Thyroid gland (tissue), 4 donors: Measurements from ENCODE around the gene PPIH. TPM values are rescaled to one million over a fixed set of nuclear protein-coding genes. Genes with fewer than 3 reads are reported as not detected.

Experiments used
- DNase-seq, 2 donors: peaks; one replicate each; pipeline ENCODE4 v3.0.0-alpha.2; 2019
- H3K27ac ChIP-seq, 3 donors: fragments of 200-600 bp; sonication (generic); 1 replicate in 2 of 3; 2 replicates in 1 of 3; pipeline ENCODE4 v1.5.1; 2016 to 2019; ENCODE audit warnings: mild to moderate bottlenecking in 1 of 3, moderate library complexity in 1 of 3
- H3K27me3 ChIP-seq: fragments of 200-600 bp; sonication (generic); one replicate; pipeline ENCODE4 v1.5.1; 2019
- H3K36me3 ChIP-seq, 2 donors: fragments of 200-600 bp; sonication (generic); one replicate each; pipeline ENCODE4 v1.5.1; 2016 to 2019
- H3K4me1 ChIP-seq, 2 donors: fragments of 200-600 bp; sonication (generic); one replicate each; pipeline ENCODE4 v1.5.1; 2017 to 2019
- H3K4me3 ChIP-seq, 3 donors: fragments of 200-600 bp; sonication (generic); replicated peaks in 1 of 3; 1 replicate in 2 of 3; 2 replicates in 1 of 3; pipeline ENCODE4 v1.5.1; 2016; ENCODE audit warnings: mild to moderate bottlenecking in 1 of 3
- H3K9me3 ChIP-seq: fragments of 200-600 bp; sonication (generic); one replicate; pipeline ENCODE4 v1.5.1; 2017
- CTCF ChIP-seq, 6 experiments: fragments of 200-600 bp in 3 of 6; fragments of 450-650 bp in 3 of 6; sonication (generic) in 3 of 6; IDR thresholded peaks; one replicate each; pipeline ENCODE4 v1.5.1; 2016 to 2019; ENCODE audit warnings: antibody characterized with exemption in 6 of 6, mild to moderate bottlenecking in 2 of 6, inconsistent platforms in 1 of 6, moderate library complexity in 1 of 6
- POLR2A ChIP-seq, 2 donors: fragments of 450-650 bp; IDR thresholded peaks; one replicate each; pipeline ENCODE4 v1.6.1; 2017; ENCODE audit warnings: antibody characterized with exemption in 2 of 2, mild to moderate bottlenecking in 2 of 2, moderate library complexity in 1 of 2
- WGBS, 2 donors: methylation state at CpG; one replicate each; pipeline ENCODE4 v1.1.5; 2017; 5-methylcytosine and 5-hydroxymethylcytosine counted together
- intact Hi-C: fragments of 100-400 bp; cut with DNase I; formaldehyde crosslinking; loops from one replicate; pipeline ENCODE4 v1.15.1; 2023
- total RNA-seq, 4 donors: library from RNA; depleted of rRNA; stranded (reverse); fragments of >200 nt; gene quantifications; one replicate each; pipeline ENCODE4 v1.2.3, GENCODE V29; 2016

Gene PPIH
- total RNA-seq, 4 donors from 2014 or later, result 26.4 to 45.9 (median 40.3) TPM

GRCh38 chr1:42676534-42677087 is 18.4 kb downstream of the PPIH start:
- H3K27me3 ChIP-seq, result no peaks in the 10 kb centered on the region
- H3K27ac ChIP-seq, result peak overlapping the region in 1 of 3 donors; percentile 90
- peak; percentile 72 to 74 for DNase-seq
- no peaks in the 10 kb centered on the region for H3K9me3 ChIP-seq
- H3K4me3 ChIP-seq, result no peak overlapping the region
- TF ChIP-seq CTCF (IDR thresholded peaks at IDR 0.05) (no peak), POLR2A (IDR thresholded peaks at IDR 0.05) (no peak)
- 71 to 74% methylated on average over 3 of the region's 3 CpGs for WGBS, 2 donors
- H3K36me3 ChIP-seq, result no peaks in the 10 kb centered on the region
- intact Hi-C loops, result no loop called here
- peaks cover 27 to 34% of the 10 kb centered on the region in 2 donors for H3K4me1 ChIP-seq

GRCh38 chr1:42679364-42679983 is 21.3 kb downstream of the PPIH start:
- no peak for TF ChIP-seq POLR2A (IDR thresholded peaks at IDR 0.05)
- no peak for TF ChIP-seq CTCF (IDR thresholded peaks at IDR 0.05)
- Histone ChIP-seq H3K4me3 (no peak overlapping the region), H3K9me3 (no peaks in the 10 kb centered on the region), H3K27me3 (no peaks in the 10 kb centered on the region), H3K4me1 (peaks cover 33% of the 10 kb centered on the region in 2 donors), H3K27ac (peak overlapping the region in 2 of 3 donors; percentile 30 to 32), H3K36me3 (no peaks in the 10 kb centered on the region)
- no peak for DNase-seq
- 79 to 85% methylated on average over 10 of the region's 10 CpGs for WGBS, 2 donors
- intact Hi-C loops, result no loop called here

- H3K9me3 ChIP-seq, result no peaks in the 10 kb centered on the region
- 41 to 57% methylated on average over 2 of the region's 2 CpGs for WGBS, 2 donors
- no peaks in the 10 kb centered on the region for H3K36me3 ChIP-seq
- peaks cover 31 to 35% of the 10 kb centered on the region in 2 donors for H3K4me1 ChIP-seq
- no peak for DNase-seq
- no peaks in the 10 kb centered on the region for H3K27me3 ChIP-seq
- TF ChIP-seq CTCF (IDR thresholded peaks at IDR 0.05) (no peak), POLR2A (IDR thresholded peaks at IDR 0.05) (no peak)
- H3K27ac ChIP-seq, result peak overlapping the region in 2 of 3 donors; percentile 30 to 32
- H3K4me3 ChIP-seq, result no peak overlapping the region
- intact Hi-C loops, result no loop called here
These were observed 21.8 kb downstream of the PPIH start for GRCh38 chr1:42680055-42680454.

GRCh38 chr1:42680921-42681683 is 22.9 kb downstream of the PPIH start:
- DNase-seq, result no peak
- WGBS, 2 donors, result 9 to 10% methylated on average over 18 of the region's 18 CpGs
- Histone ChIP-seq H3K27ac (peak overlapping the region in 2 of 3 donors; percentile 81 to 83), H3K9me3 (no peaks in the 10 kb centered on the region), H3K27me3 (no peaks in the 10 kb centered on the region), H3K4me3 (peak overlapping the region; percentile 35 to 88 (median 66)), H3K36me3 (no peaks in the 10 kb centered on the region), H3K4me1 (peaks cover 35 to 43% of the 10 kb centered on the region in 2 donors)
- TF ChIP-seq CTCF (IDR thresholded peaks at IDR 0.05) (no peak), POLR2A (IDR thresholded peaks at IDR 0.05) (no peak)
- intact Hi-C loops, result no loop called here
